Sigmoid colon (tissue), 4 donors: ENCODE measurements around the gene NRM.

Experiments
- CTCF ChIP-seq, 4 experiments: fragments of 450-650 bp in 3 of 4; fragments of 200-600 bp in 1 of 4; IDR thresholded peaks; one replicate each; pipeline ENCODE4 v1.5.1; 2016 to 2019; ENCODE audit warnings: antibody characterized with exemption in 4 of 4, mild to moderate bottlenecking in 3 of 4, moderate library complexity in 2 of 4
- EP300 ChIP-seq, 4 donors: sonication (generic); formaldehyde crosslinking; IDR thresholded peaks; one replicate each; pipeline ENCODE4 v1.6.1; 2017; ENCODE audit warnings: antibody characterized with exemption in 4 of 4
- POLR2AphosphoS5 ChIP-seq, 4 donors: sonication (generic); formaldehyde crosslinking; IDR thresholded peaks; one replicate each; pipeline ENCODE4 v1.6.1; 2017; ENCODE audit warnings: antibody characterized with exemption in 4 of 4

- TF ChIP-seq CTCF (IDR thresholded peaks at IDR 0.05) (no peak), EP300 (IDR thresholded peaks at IDR 0.05) (no peak), POLR2AphosphoS5 (IDR thresholded peaks at IDR 0.05) (peak in 2 of 4 donors; percentile 41 to 56)
Measured at GRCh38 chr6:30725713-30726505, 35.1 kb upstream of the NRM start.
